ENCODE measurements around the gene RIN3. TPM values are rescaled to one million over a fixed set of nuclear protein-coding genes. Genes with fewer than 3 reads are reported as not detected.
A peak's percentile ranks its signal among the peaks of the same experiment; 100 is the strongest.
"Not testable (repeated sequence)": the region's sequence is repeated elsewhere in the genome, so short reads cannot be mapped to it uniquely, and the experiment has no call there.

Gene RIN3
- total and polyA plus RNA-seq, 2 donors = 6.2 to 20.6 TPM

DNA sequence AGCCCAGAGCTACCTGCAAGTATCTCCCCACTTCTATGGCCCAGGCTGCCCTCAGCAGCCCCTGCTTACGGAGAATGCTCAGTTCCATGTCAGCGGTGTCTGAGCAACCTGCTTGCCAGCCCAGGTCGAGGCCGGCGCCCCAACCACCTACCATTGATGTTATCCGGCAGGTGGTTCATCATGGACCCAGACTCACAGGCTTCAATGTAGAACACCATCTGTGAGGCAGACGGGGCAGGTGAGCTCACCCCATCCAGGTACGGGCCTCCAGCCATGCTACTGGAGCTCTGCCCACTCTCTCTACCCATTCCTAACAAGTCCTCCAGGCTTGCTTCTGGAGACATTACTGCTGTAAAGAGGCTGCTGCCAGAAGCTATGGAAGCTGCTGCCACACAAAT, 199.1 kb downstream of the RIN3 start:
- Histone ChIP-seq H3K4me1 (ENCODE audit: control insufficient read depth in 2 of 2, insufficient read depth in 2 of 2, low read length in 2 of 2) (peaks cover 0 to under 1% of the 10 kb centered on the region in 2 donors), H3K27ac (ENCODE audit: low read depth in 1 of 2, low read length in 1 of 2) (no peak overlapping the region), H3K4me3 (ENCODE audit: low read length in 2 of 2) (no peak overlapping the region), H3K36me3 (ENCODE audit: control insufficient read depth in 2 of 2, insufficient read depth in 2 of 2, low read length in 1 of 2) (peaks cover 0 to 16% of the 10 kb centered on the region in 2 donors), H3K9me3 (ENCODE audit: control insufficient read depth in 2 of 2, insufficient read depth in 1 of 2, low read length in 1 of 2) (no peaks in the 10 kb centered on the region), H3K27me3 (ENCODE audit: control insufficient read depth in 2 of 2, insufficient read depth in 1 of 2, low read length in 1 of 2) (no peaks in the 10 kb centered on the region)
- 99% methylated on average over 8 of the region's 8 CpGs for WGBS
- no peak for DNase-seq (ENCODE audit: low read depth in 6 of 9, low spot score in 9 of 9)

DNA sequence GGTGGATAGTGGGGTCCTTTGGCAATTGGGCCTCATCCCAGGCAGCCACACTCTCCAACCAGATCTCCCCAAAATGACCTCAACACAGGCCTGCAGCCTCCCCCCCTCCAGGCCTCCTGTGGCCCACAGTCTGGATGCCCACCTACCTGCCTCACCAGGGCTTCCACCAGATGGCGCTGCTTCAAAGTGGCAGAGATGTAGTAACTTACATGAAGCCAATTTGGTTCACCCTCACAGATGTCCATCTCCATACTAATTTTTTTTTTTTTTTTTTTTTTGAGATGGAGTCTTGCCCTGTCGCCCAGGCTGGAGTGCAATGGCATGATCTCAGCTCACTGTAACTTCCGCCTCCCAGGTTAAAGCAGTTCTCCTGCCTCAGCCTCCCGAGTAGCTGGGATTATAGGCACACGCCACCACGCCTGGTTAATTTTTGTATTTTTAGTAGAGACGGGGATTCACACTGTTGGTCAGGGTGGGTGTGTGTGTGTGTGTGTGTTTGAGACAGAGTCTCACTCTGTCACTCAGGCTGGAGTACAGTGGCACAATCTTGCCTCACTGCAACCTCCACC, 201.2 kb downstream of the RIN3 start:
- peak; percentile 49 to 85 (median 66) for DNase-seq (ENCODE audit: low read depth in 6 of 9, low spot score in 9 of 9)
- not testable (repeated sequence) for H3K9me3 ChIP-seq (ENCODE audit: control insufficient read depth in 2 of 2, insufficient read depth in 1 of 2, low read length in 1 of 2); H3K27ac ChIP-seq (ENCODE audit: low read depth in 1 of 2, low read length in 1 of 2); H3K27me3 ChIP-seq (ENCODE audit: control insufficient read depth in 2 of 2, insufficient read depth in 1 of 2, low read length in 1 of 2); H3K4me1 ChIP-seq (ENCODE audit: control insufficient read depth in 2 of 2, insufficient read depth in 2 of 2, low read length in 2 of 2); H3K4me3 ChIP-seq (ENCODE audit: low read length in 2 of 2)
- H3K36me3 ChIP-seq (ENCODE audit: control insufficient read depth in 2 of 2, insufficient read depth in 2 of 2, low read length in 1 of 2) = peaks cover 0 to 16% of the 10 kb centered on the region in 2 donors
- WGBS = 76% methylated on average over 7 of the region's 7 CpGs

DNA sequence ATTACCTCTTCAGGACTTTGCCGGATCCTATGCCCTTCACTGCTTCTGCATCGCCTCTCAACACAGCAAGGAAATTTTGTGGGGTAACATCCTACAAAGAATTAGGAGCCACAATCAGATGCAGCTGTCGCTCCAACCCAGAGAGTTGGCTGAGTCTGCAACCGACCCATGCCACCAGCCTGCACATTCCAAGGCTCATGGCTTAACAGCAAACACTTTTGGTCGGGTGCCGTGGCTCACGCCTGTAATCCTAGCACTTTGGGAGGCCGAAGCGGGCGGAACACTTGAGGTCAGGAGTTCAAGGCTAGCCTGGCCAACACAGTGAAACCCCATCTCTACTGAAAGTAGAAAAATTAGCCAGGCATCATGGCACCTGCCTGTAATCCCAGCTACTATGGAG, 202.6 kb downstream of the RIN3 start:
- Histone ChIP-seq H3K4me1 (ENCODE audit: control insufficient read depth in 2 of 2, insufficient read depth in 2 of 2, low read length in 2 of 2) (peaks cover 0 to 9% of the 10 kb centered on the region in 2 donors), H3K27me3 (ENCODE audit: control insufficient read depth in 2 of 2, insufficient read depth in 1 of 2, low read length in 1 of 2) (no peaks in the 10 kb centered on the region), H3K9me3 (ENCODE audit: control insufficient read depth in 2 of 2, insufficient read depth in 1 of 2, low read length in 1 of 2) (no peaks in the 10 kb centered on the region), H3K4me3 (ENCODE audit: low read length in 2 of 2) (no peak overlapping the region), H3K27ac (ENCODE audit: low read depth in 1 of 2, low read length in 1 of 2) (no peak overlapping the region), H3K36me3 (ENCODE audit: control insufficient read depth in 2 of 2, insufficient read depth in 2 of 2, low read length in 1 of 2) (peaks cover 0 to 10% of the 10 kb centered on the region in 2 donors)
- WGBS = 97% methylated on average over 10 of the region's 10 CpGs
- no peak for DNase-seq (ENCODE audit: low read depth in 6 of 9, low spot score in 9 of 9)

DNA sequence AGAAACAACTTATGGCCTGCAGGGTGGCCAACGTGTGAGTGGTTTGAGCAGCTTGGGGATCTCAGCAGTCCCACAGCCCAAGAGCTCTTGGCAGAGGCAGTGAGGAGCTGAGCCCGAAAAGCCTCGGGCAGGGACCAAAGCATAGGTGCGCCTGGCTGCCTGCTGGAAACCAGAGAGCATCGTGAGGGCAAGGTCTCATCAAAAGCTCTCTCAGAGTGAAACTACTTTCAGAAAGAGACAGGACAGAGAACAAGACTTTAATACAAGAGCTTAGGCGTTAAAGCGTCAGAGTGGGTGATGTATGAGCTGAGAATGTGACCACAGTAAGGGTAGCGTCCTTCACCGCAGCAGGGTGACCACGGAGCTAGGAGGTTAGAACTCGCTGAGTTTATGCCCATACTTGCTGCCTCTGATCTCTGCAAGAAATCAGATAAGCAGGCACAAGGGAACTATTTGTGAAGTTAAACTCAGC, 204.0 kb downstream of the RIN3 start:
- Histone ChIP-seq H3K9me3 (ENCODE audit: control insufficient read depth in 2 of 2, insufficient read depth in 1 of 2, low read length in 1 of 2) (no peaks in the 10 kb centered on the region), H3K36me3 (ENCODE audit: control insufficient read depth in 2 of 2, insufficient read depth in 2 of 2, low read length in 1 of 2) (peaks cover 0 to 9% of the 10 kb centered on the region in 2 donors), H3K27me3 (ENCODE audit: control insufficient read depth in 2 of 2, insufficient read depth in 1 of 2, low read length in 1 of 2) (no peaks in the 10 kb centered on the region), H3K4me3 (ENCODE audit: low read length in 2 of 2) (no peak overlapping the region), H3K27ac (ENCODE audit: low read depth in 1 of 2, low read length in 1 of 2) (no peak overlapping the region), H3K4me1 (ENCODE audit: control insufficient read depth in 2 of 2, insufficient read depth in 2 of 2, low read length in 2 of 2) (peaks cover 0 to 9% of the 10 kb centered on the region in 2 donors)
- 78% methylated on average over 11 of the region's 11 CpGs for WGBS
- DNase-seq (ENCODE audit: low read depth in 6 of 9, low spot score in 9 of 9) = peak in 1 of 9 donors; percentile 23

DNA sequence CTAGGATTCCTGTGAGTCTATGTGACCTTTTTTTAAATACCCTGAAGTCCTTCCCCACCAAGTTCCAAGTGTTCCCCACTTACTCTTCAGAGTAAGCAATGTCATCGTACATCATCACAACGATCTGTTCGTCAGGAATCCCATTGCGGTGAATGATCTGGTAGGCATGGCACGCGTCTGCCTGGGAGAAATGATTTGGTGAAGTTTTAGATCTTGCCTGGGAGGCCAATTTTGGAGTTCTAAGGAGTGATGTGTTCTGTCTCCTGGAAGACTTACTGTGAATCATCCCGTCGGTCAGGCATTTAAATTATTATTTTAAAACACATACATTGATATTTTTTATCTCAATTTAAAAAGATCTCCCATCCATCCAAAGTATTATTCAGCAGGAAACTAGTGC, 205.1 kb downstream of the RIN3 start:
- no peaks in the 10 kb centered on the region for H3K27me3 ChIP-seq (ENCODE audit: control insufficient read depth in 2 of 2, insufficient read depth in 1 of 2, low read length in 1 of 2)
- no peak overlapping the region for H3K4me3 ChIP-seq (ENCODE audit: low read length in 2 of 2)
- no peak for DNase-seq (ENCODE audit: low read depth in 6 of 9, low spot score in 9 of 9)
- no peak overlapping the region for H3K27ac ChIP-seq (ENCODE audit: low read depth in 1 of 2, low read length in 1 of 2)
- 98% methylated on average over 8 of the region's 8 CpGs for WGBS
- no peaks in the 10 kb centered on the region for H3K9me3 ChIP-seq (ENCODE audit: control insufficient read depth in 2 of 2, insufficient read depth in 1 of 2, low read length in 1 of 2)
- peaks cover 0 to 9% of the 10 kb centered on the region in 2 donors for H3K4me1 ChIP-seq (ENCODE audit: control insufficient read depth in 2 of 2, insufficient read depth in 2 of 2, low read length in 2 of 2)
- H3K36me3 ChIP-seq (ENCODE audit: control insufficient read depth in 2 of 2, insufficient read depth in 2 of 2, low read length in 1 of 2) = peaks cover 0 to 9% of the 10 kb centered on the region in 2 donors

DNA sequence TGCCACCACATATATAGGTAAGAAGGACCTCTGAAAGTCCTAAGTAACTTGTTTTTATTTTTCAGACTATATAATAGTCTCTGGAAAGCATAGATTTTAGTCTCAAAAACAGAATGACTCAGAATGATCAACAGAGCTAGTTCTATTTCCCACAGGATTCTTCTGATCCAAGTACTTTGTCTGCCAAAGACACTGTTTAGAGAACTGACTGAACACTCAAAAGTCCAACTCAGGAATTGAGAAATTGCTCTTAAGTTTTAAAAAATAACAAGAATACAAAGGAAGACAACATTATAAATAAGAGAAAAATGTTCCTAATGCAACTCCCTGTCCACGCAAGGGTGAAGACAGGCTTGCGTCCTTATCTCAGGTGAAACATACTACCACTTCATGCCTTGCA, 205.8 kb downstream of the RIN3 start:
- WGBS = 94% methylated on average over 2 of the region's 2 CpGs
- H3K27me3 ChIP-seq (ENCODE audit: control insufficient read depth in 2 of 2, insufficient read depth in 1 of 2, low read length in 1 of 2) = no peaks in the 10 kb centered on the region
- H3K9me3 ChIP-seq (ENCODE audit: control insufficient read depth in 2 of 2, insufficient read depth in 1 of 2, low read length in 1 of 2) = no peaks in the 10 kb centered on the region
- peaks cover 0 to 9% of the 10 kb centered on the region in 2 donors for H3K36me3 ChIP-seq (ENCODE audit: control insufficient read depth in 2 of 2, insufficient read depth in 2 of 2, low read length in 1 of 2)
- no peak overlapping the region for H3K4me3 ChIP-seq (ENCODE audit: low read length in 2 of 2)
- no peak overlapping the region for H3K27ac ChIP-seq (ENCODE audit: low read depth in 1 of 2, low read length in 1 of 2)
- no peak for DNase-seq (ENCODE audit: low read depth in 6 of 9, low spot score in 9 of 9)
- peaks cover 0 to 9% of the 10 kb centered on the region in 2 donors for H3K4me1 ChIP-seq (ENCODE audit: control insufficient read depth in 2 of 2, insufficient read depth in 2 of 2, low read length in 2 of 2)

DNA sequence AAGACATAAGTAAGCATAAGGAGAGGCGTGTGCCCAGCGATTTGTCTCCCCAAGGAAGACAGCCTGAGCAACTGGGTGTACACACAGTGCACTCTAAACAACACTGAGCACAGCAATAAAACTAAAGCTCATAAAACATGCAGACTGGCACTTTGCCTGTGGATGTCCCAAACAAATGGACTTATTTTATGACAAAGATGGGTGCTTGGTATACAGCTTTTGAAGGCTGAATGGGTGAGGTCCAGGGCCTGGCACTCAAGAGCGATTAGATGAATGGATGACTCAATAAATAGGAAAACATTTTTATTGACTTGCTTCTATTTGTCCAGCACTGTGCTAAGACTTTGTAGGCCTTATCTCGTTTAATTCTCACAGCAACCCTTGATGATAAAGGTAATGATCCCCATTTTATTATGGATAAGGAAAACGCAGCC, 206.3 kb downstream of the RIN3 start:
- 93% methylated on average over 5 of the region's 5 CpGs for WGBS
- no peak for DNase-seq (ENCODE audit: low read depth in 6 of 9, low spot score in 9 of 9)
- H3K27ac ChIP-seq (ENCODE audit: low read depth in 1 of 2, low read length in 1 of 2) = no peak overlapping the region

DNA sequence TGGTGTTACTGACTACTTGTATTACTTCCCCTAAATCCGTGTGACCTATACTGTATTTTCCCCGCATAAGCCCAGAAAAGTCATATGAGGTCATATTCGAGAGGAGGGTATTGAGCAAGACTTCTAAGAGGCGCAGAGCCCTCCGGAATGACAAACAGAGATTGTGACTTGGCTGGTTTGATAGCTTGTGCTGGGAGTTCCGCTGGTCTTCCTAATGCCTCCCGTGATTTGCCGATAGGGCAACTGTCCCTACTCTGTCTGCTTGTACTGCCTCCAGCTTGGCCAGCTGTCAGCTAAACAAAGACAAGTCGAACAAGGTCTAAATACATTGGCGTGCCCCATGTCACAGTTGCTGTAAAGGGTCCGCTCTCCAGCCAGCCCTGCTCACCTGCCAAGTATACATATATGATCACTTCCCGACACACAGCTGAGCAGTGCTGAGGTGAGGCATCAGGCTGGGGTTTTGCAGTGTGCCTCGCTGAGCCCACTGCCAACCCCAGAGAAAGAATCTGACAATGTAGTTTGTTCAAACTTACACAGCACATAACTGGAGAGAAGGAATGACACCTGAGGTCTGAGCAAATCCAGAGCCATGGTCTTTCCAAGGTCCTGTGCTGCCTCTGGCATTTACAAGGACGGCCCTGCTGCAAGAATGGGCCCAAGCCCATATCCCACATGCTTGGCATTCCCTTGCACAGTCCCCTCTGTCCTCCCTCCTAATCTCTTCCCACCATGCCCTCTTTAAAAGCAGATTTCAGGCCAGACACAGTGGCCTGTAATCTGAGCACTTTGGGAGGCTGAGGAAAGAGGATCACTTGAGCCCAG, 211.1 kb downstream of the RIN3 start:
- no peak for DNase-seq (ENCODE audit: low read depth in 6 of 9, low spot score in 9 of 9)
- 98% methylated on average over 14 of the region's 14 CpGs for WGBS
- Histone ChIP-seq H3K4me1 (ENCODE audit: control insufficient read depth in 2 of 2, insufficient read depth in 2 of 2, low read length in 2 of 2) (peaks cover 0 to 9% of the 10 kb centered on the region in 2 donors), H3K9me3 (ENCODE audit: control insufficient read depth in 2 of 2, insufficient read depth in 1 of 2, low read length in 1 of 2) (no peaks in the 10 kb centered on the region), H3K4me3 (ENCODE audit: low read length in 2 of 2) (no peak overlapping the region), H3K27me3 (ENCODE audit: control insufficient read depth in 2 of 2, insufficient read depth in 1 of 2, low read length in 1 of 2) (no peaks in the 10 kb centered on the region), H3K36me3 (ENCODE audit: control insufficient read depth in 2 of 2, insufficient read depth in 2 of 2, low read length in 1 of 2) (peaks cover 0 to 2% of the 10 kb centered on the region in 2 donors), H3K27ac (ENCODE audit: low read depth in 1 of 2, low read length in 1 of 2) (no peak overlapping the region)

More for the DNA sequence above, 206.3 kb downstream of the RIN3 start:
- Histone ChIP-seq H3K36me3 (ENCODE audit: control insufficient read depth in 2 of 2, insufficient read depth in 2 of 2, low read length in 1 of 2) (peaks cover 0 to 9% of the 10 kb centered on the region in 2 donors), H3K4me3 (ENCODE audit: low read length in 2 of 2) (no peak overlapping the region), H3K9me3 (ENCODE audit: control insufficient read depth in 2 of 2, insufficient read depth in 1 of 2, low read length in 1 of 2) (no peaks in the 10 kb centered on the region), H3K27me3 (ENCODE audit: control insufficient read depth in 2 of 2, insufficient read depth in 1 of 2, low read length in 1 of 2) (no peaks in the 10 kb centered on the region), H3K4me1 (ENCODE audit: control insufficient read depth in 2 of 2, insufficient read depth in 2 of 2, low read length in 2 of 2) (peaks cover 0 to 9% of the 10 kb centered on the region in 2 donors)
